HepG2 (cell line): ENCODE measurements around the gene FILIP1.

Experiments used
- EZH2 ChIP-seq: conservative IDR thresholded peaks from 2 replicates; pipeline ENCODE4 v1.6.1; 2012; ENCODE audit warnings: mild to moderate bottlenecking, low read depth, low read length, moderate library complexity
- JDP2 ChIP-seq: sonication (generic); formaldehyde crosslinking; IDR thresholded peaks from 2 replicates; pipeline ENCODE4 v1.8.1; 2022; ENCODE audit warnings: missing genetic modification reagents, borderline replicate concordance
- MAX ChIP-seq: IDR thresholded peaks from 2 replicates; pipeline ENCODE4 v1.6.1; 2012; ENCODE audit warnings: inconsistent platforms
- USF2 ChIP-seq, 2 experiments: sonication (generic) in 1 of 2; formaldehyde crosslinking in 1 of 2; IDR thresholded peaks; 2 replicates each; pipeline versions ENCODE4 v1.5.1 to v1.6.1; 2011 to 2020; ENCODE audit warnings: borderline replicate concordance in 1 of 2, low read depth in 1 of 2, low read length in 1 of 2, mild to moderate bottlenecking in 1 of 2, missing genetic modification reagents in 1 of 2, moderate library complexity in 1 of 2

- TF ChIP-seq JDP2 (CRISPR knock-in tag), result no peak
- no peak for TF ChIP-seq EZH2
- no peak for TF ChIP-seq USF2 (IDR thresholded peaks at IDR 0.05; ENCODE audit: low read depth, low read length)
- no peak for TF ChIP-seq USF2 (CRISPR knock-in tag; IDR thresholded peaks at IDR 0.05; ENCODE audit: borderline replicate concordance)
- TF ChIP-seq MAX, result no peak
These were observed 102.3 kb downstream of the FILIP1 start for GRCh38 chr6:75391276-75391675.
